ENCODE results near the gene ATRN. TPM values are rescaled to one million over a fixed set of nuclear protein-coding genes. Genes with fewer than 3 reads are reported as not detected.
A peak's percentile ranks its signal among the peaks of the same experiment; 100 is the strongest.

ATRN gene
- total RNA-seq, 1 experiment from 2014 or later: 41.4 TPM

DNA sequence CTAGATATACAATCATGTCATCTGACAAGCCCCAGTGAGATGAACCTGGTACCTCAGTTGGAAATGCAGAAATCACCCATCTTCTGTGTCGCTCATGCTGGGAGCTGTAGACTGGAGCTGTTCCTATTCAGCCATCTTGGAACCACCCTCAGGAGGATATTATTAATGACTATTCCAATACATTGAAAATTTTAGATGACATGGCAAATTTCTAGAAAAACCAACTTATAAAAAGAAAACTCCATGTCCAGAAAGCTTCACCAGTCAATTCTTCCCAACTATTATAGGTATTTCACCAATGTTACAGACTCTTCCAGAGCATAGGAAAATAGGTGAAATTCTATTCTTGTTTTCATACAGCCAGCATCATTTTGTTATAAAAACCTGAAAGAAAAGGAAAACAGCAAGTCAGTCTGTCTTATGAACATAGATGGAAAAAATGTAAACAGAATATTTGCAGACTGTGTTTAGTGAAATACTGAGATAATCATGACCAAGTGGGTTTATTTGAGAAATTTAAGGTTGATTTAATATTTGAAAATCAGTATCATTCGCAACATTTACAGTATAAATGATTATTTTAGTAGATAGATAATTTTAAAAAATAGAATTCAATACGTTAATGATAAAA, 43.3 kb downstream of the ATRN start:
- Mint-ChIP-seq H3K27me3 (ENCODE audit: insufficient read depth, unreplicated experiment) (no peaks in the 10 kb centered on the region), H3K36me3 (ENCODE audit: insufficient read depth, unreplicated experiment) (no peaks in the 10 kb centered on the region), H3K4me3 (ENCODE audit: unreplicated experiment) (no peak overlapping the region), H3K4me1 (ENCODE audit: low read depth, unreplicated experiment) (peaks cover 30% of the 10 kb centered on the region), H3K9me3 (ENCODE audit: unreplicated experiment) (peaks cover under 1% of the 10 kb centered on the region), H3K27ac (ENCODE audit: unreplicated experiment) (no peak overlapping the region)
- TF ChIP-seq, protein P1, sequence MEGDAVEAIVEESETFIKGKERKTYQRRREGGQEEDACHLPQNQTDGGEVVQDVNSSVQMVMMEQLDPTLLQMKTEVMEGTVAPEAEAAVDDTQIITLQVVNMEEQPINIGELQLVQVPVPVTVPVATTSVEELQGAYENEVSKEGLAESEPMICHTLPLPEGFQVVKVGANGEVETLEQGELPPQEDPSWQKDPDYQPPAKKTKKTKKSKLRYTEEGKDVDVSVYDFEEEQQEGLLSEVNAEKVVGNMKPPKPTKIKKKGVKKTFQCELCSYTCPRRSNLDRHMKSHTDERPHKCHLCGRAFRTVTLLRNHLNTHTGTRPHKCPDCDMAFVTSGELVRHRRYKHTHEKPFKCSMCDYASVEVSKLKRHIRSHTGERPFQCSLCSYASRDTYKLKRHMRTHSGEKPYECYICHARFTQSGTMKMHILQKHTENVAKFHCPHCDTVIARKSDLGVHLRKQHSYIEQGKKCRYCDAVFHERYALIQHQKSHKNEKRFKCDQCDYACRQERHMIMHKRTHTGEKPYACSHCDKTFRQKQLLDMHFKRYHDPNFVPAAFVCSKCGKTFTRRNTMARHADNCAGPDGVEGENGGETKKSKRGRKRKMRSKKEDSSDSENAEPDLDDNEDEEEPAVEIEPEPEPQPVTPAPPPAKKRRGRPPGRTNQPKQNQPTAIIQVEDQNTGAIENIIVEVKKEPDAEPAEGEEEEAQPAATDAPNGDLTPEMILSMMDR (IDR thresholded peaks at IDR 0.05; ENCODE audit: insufficient read depth in 1 of 2, low read depth in 1 of 2, low read length in 1 of 2, severe bottlenecking in 1 of 2, unreplicated experiment in 1 of 2): no peak
- CTCF ChIA-PET: no interaction called here
- Histone ChIP-seq H3K9me3 (no peaks in the 10 kb centered on the region), H3K27me3 (replicated peaks; ENCODE audit: control insufficient read depth, insufficient read depth, low read length) (no peaks in the 10 kb centered on the region), H3K4me3 (ENCODE audit: low read depth, low read length) (no peak overlapping the region), H3K36me3 (ENCODE audit: control insufficient read depth, insufficient read depth, low read length) (no peaks in the 10 kb centered on the region), H3K4me1 (peaks cover 16% of the 10 kb centered on the region; the same call in 1 of the 2 replicates)
- no TSS peak for BruUV-seq (replicated peaks)
- DNase-seq: no peak
- POLR2A ChIA-PET: no interaction called here
- intact Hi-C loops (cut with micrococcal nuclease; ENCODE audit: unreplicated experiment): no loop called here

DNA sequence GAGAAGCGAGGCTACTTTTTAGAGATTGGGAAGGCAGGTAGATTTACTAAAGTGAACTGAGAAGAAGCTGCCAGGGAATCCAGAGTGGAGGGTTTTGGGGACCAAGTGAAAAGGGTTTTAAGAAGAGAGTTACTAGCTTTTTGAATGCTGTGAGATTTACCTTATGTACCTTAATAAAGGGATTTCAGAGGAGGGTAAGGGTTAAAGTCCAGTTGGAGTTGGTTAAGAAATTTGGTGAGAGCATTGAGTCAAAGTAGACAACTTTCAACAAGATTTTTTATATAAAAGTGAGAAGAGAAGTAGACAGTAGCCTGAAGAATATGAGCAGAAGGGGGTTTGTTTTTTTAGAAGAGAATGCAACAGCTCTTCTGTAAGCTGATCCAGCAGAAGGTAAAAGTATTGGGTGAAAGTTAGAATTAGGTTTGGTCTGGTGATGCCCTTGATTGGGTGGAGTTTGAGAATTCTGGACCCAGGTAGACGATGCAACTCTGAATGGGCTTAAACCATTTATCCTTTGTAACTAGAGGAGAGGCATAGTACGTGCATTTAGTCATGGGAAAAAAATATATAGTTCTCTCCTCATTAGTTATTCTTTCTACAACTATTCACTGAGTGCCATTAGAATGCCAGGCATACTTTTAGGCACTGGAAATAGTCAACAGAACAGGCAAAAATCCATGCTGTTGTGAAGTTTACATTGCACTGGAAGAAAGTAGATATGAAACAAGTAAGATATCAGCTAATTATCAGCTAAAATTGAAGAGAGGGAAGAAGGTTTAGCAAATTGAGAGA, 44.8 kb downstream of the ATRN start:
- peaks cover 15% of the 10 kb centered on the region for H3K9me3 Mint-ChIP-seq (ENCODE audit: unreplicated experiment)

More for the DNA sequence above, 44.8 kb downstream of the ATRN start:
- Mint-ChIP-seq H3K4me1 (ENCODE audit: low read depth, unreplicated experiment) (peaks cover 22% of the 10 kb centered on the region), H3K27me3 (ENCODE audit: insufficient read depth, unreplicated experiment) (no peaks in the 10 kb centered on the region), H3K36me3 (ENCODE audit: insufficient read depth, unreplicated experiment) (peaks cover 4% of the 10 kb centered on the region), H3K27ac (ENCODE audit: unreplicated experiment) (peak overlapping the region; percentile 63), H3K4me3 (ENCODE audit: unreplicated experiment) (no peak overlapping the region)
- no peak for DNase-seq
- H3K36me3 ChIP-seq (ENCODE audit: control insufficient read depth, insufficient read depth, low read length): no peaks in the 10 kb centered on the region
- POLR2A ChIA-PET: no interaction called here
- intact Hi-C loops (cut with micrococcal nuclease; ENCODE audit: unreplicated experiment): no loop called here
- H3K4me1 ChIP-seq: peaks cover 14% of the 10 kb centered on the region; the same call in 1 of the 2 replicates
- no peaks in the 10 kb centered on the region for H3K9me3 ChIP-seq
- no peaks in the 10 kb centered on the region for H3K27me3 ChIP-seq (replicated peaks; ENCODE audit: control insufficient read depth, insufficient read depth, low read length)
- CTCF ChIA-PET: interaction anchor here (1.0 to 1.4 kb wide), 2 partner anchors 48 to 157 kb away, joined by 4 read pairs; no protein-coding TSS in a partner anchor
- H3K4me3 ChIP-seq (ENCODE audit: low read depth, low read length): no peak overlapping the region
- no TSS peak for BruUV-seq (replicated peaks)
- TF ChIP-seq, protein P1 (IDR thresholded peaks at IDR 0.05; ENCODE audit: insufficient read depth in 1 of 2, low read depth in 1 of 2, low read length in 1 of 2, severe bottlenecking in 1 of 2, unreplicated experiment in 1 of 2): no peak

Data from Caco-2 (cell line).